NT2/D1 (cell line): Measurements from ENCODE around the gene DCLK1.

Experiments used
- YY1 ChIP-seq: IDR thresholded peaks from 2 replicates; pipeline ENCODE4 v1.6.1; 2011; ENCODE audit not compliant: insufficient read length, insufficient read depth
- ZNF274 ChIP-seq: IDR thresholded peaks from 2 replicates; pipeline ENCODE4 v1.6.1; 2011; ENCODE audit warnings: mild to moderate bottlenecking, low read depth, low read length

DNA sequence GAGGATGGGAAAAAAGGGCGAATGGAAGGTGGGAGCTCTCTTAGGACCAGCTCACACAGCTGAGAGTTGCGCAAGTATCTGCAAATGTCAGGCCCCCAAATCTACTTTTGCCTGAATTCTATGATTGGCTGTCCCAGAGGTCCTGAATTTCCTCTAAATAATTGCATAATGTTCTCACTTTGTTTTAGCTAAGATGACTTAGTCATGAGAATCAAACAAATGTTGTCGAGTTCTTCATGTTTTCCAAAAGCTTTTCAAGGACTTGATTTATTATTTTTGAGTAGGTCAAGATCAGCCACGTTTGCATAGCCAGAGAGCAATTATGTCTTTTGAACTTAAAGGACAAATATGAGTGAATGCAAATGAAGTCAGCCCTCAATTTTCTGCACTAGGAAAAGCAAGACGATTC, 408.1 kb downstream of the DCLK1 start:
- TF ChIP-seq ZNF274 (no peak), YY1 (no peak)
